Ascending aorta (tissue), 2 donors: ENCODE measurements around the gene HSPA4L. TPM values are rescaled to one million over a fixed set of nuclear protein-coding genes. Genes with fewer than 3 reads are reported as not detected.
A peak's percentile ranks its signal among the peaks of the same experiment; 100 is the strongest.

Source experiments
- DNase-seq, 2 donors: peaks; one replicate each; pipeline ENCODE4 v3.0.0-alpha.2; 2019; ENCODE audit warnings: low spot score in 2 of 2
- H3K27ac ChIP-seq, 2 donors: fragments of 200-600 bp; sonication (generic); one replicate each; pipeline ENCODE4 v1.5.1; 2016 to 2017; ENCODE audit warnings: mild to moderate bottlenecking in 1 of 2
- H3K27me3 ChIP-seq: fragments of 200-600 bp; sonication (generic); one replicate; pipeline ENCODE4 v1.5.1; 2017
- H3K36me3 ChIP-seq, 2 donors: fragments of 200-600 bp; sonication (generic); one replicate each; pipeline ENCODE4 v1.5.1; 2016
- H3K4me1 ChIP-seq, 2 donors: fragments of 200-600 bp; sonication (generic); one replicate each; pipeline ENCODE4 v1.5.1; 2016 to 2017; ENCODE audit warnings: mild to moderate bottlenecking in 1 of 2
- H3K4me3 ChIP-seq, 2 donors: fragments of 200-600 bp; sonication (generic); one replicate each; pipeline ENCODE4 v1.5.1; 2016 to 2017; ENCODE audit warnings: mild to moderate bottlenecking in 1 of 2
- H3K9me3 ChIP-seq, 2 donors: fragments of 200-600 bp; sonication (generic); one replicate each; pipeline ENCODE4 v1.5.1; 2016
- CTCF ChIP-seq, 3 experiments: fragments of 200-600 bp in 2 of 3; fragments of 450-650 bp in 1 of 3; sonication (generic) in 2 of 3; IDR thresholded peaks; one replicate each; pipeline ENCODE4 v1.5.1; 2016 to 2019; ENCODE audit warnings: antibody characterized with exemption in 3 of 3, mild to moderate bottlenecking in 1 of 3, moderate library complexity in 1 of 3
- intact Hi-C: fragments of 100-400 bp; cut with DNase I; formaldehyde crosslinking; loops from one replicate; pipeline ENCODE4 v1.15.1; 2023
- total RNA-seq: library from RNA; depleted of rRNA; stranded (reverse); fragments of >200 nt; gene quantifications from one replicate; pipeline ENCODE4 v1.1.0, GENCODE V29; 2016

Gene HSPA4L
- 5.5 TPM for total RNA-seq

GRCh38 chr4:127782275-127783025, at the start of gene HSPA4L:
Gene HSPA4L (plus strand): TSS chr4:127782322. CDS start chr4:127782551, 229 bp downstream.
- Histone ChIP-seq H3K27me3 (no peaks in the 10 kb centered on the region), H3K9me3 (no peaks in the 10 kb centered on the region), H3K36me3 (no peaks in the 10 kb centered on the region), H3K27ac (peak within 1 kb of the TSS; percentile 80 to 89), H3K4me3 (peak within 1 kb of the TSS; percentile 81 to 86), H3K4me1 (no peaks in the 10 kb centered on the region)
- peak; percentile 23 to 76 for DNase-seq
- TF ChIP-seq CTCF (IDR thresholded peaks at IDR 0.05) = peak; percentile 33 to 41 (median 33)
- intact Hi-C loops = loop anchor here (2.0 to 10.0 kb wide), 6 partner anchors 100 to 1312 kb away; partner anchors contain the start of genes ABHD18, C4orf33, INTU and LARP1B

DNA sequence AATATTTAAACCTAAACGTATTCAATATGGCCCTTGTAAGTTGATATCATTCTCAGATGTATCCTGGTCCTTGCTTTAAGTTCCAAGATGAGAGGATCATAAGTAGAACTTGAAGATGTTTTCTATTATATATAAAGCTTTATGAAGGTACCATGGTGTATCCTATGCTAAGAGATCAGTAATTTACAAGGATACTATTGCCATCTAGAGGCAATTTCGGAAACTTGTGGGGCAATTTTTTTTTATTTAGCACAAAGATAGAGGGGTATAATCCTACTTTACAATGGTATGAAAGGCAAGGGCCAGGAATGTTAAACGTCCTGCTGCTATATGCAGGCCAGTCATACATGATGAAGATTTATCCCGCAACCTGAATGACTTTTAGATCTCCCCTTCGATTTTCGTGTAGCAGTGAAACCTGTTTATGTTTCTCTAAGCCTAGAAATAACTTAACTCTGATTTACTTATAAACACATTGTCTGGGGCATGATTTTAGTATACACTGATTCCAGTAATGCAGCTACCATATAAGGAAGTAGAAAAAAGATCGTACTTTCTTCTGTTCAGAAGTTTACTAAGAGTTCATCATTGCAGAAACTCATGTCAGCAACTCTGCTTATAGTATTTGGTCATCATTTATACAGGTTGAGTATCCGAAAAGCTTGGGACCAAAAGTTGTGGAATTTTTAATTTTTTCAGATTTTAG, 49.3 kb upstream of the HSPA4L start:
- TF ChIP-seq CTCF (IDR thresholded peaks at IDR 0.05) = peak; percentile 36 to 63 (median 55)
- H3K36me3 ChIP-seq = no peaks in the 10 kb centered on the region

GRCh38 chr4:127734976-127735375, 47.1 kb upstream of the HSPA4L start:
- Histone ChIP-seq H3K27ac (no peak overlapping the region), H3K4me3 (no peak overlapping the region), H3K36me3 (no peaks in the 10 kb centered on the region), H3K27me3 (no peaks in the 10 kb centered on the region), H3K4me1 (no peaks in the 10 kb centered on the region), H3K9me3 (no peaks in the 10 kb centered on the region)
- no peak for TF ChIP-seq CTCF (IDR thresholded peaks at IDR 0.05)
- intact Hi-C loops = no loop called here
- DNase-seq = no peak

More for the DNA sequence above, 49.3 kb upstream of the HSPA4L start:
- Histone ChIP-seq H3K4me1 (no peaks in the 10 kb centered on the region), H3K9me3 (no peaks in the 10 kb centered on the region), H3K4me3 (no peak overlapping the region), H3K27me3 (no peaks in the 10 kb centered on the region), H3K27ac (no peak overlapping the region)
- intact Hi-C loops = loop anchor here (1.0 kb wide), 1 partner anchor 127 kb away; no protein-coding TSS in a partner anchor
- no peak for DNase-seq

DNA sequence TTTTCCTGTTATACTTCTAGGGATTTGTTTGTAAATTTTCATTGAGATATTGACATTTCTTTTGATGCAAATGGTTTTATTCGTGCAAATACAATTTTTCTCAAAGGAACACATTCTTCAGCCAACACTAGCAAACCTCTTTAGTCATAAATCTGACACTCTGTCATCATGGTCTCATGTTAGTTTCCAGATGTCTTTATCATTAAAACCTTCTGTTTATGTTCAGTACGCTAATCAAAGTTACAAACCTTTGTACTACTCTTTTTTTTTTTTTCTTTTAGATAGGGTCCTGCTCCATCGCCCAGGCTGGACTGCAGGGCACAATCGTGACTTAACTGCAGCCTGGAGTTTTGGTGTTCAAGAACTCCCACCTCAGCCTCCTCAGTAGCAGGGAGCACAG, 44.8 kb upstream of the HSPA4L start:
- no peak overlapping the region for H3K4me3 ChIP-seq
- no peak for TF ChIP-seq CTCF (IDR thresholded peaks at IDR 0.05)

GRCh38 chr4:127741247-127741646, 40.9 kb upstream of the HSPA4L start:
- DNase-seq = no peak
- Histone ChIP-seq H3K9me3 (no peaks in the 10 kb centered on the region), H3K27me3 (no peaks in the 10 kb centered on the region), H3K4me1 (no peaks in the 10 kb centered on the region), H3K4me3 (no peak overlapping the region), H3K27ac (no peak overlapping the region), H3K36me3 (no peaks in the 10 kb centered on the region)
- intact Hi-C loops = no loop called here
- TF ChIP-seq CTCF (IDR thresholded peaks at IDR 0.05) = no peak

More for the DNA sequence above, 44.8 kb upstream of the HSPA4L start:
- DNase-seq = no peak
- H3K27ac ChIP-seq = no peak overlapping the region
- intact Hi-C loops = no loop called here
- H3K9me3 ChIP-seq = no peaks in the 10 kb centered on the region
- no peaks in the 10 kb centered on the region for H3K36me3 ChIP-seq
- no peaks in the 10 kb centered on the region for H3K27me3 ChIP-seq
- H3K4me1 ChIP-seq = no peaks in the 10 kb centered on the region
